GM19351 (cell line): Measurements from ENCODE around the gene VSX2.

Experiments
- ATAC-seq: cut with Tn5 transposase; IDR thresholded peaks from one replicate; pipeline ENCODE4 v1.9.1; 2021; ENCODE audit warnings: mild to moderate bottlenecking, moderate library complexity; ENCODE audit not compliant: unreplicated experiment

VSX2 gene

GRCh38 chr14:74301594-74302151 is 62.4 kb downstream of the VSX2 start:
- ATAC-seq: no peak

- peak; percentile 64 for ATAC-seq
Measured at GRCh38 chr14:74302152-74302628, 62.9 kb downstream of the VSX2 start.

GRCh38 chr14:74302634-74303569 is 63.7 kb downstream of the VSX2 start, which contains the start of gene ABCD4:
Gene ABCD4 (minus strand): TSS chr14:74302934. CDS start chr14:74302912, 22 bp downstream.
- ATAC-seq: peak; percentile 97

GRCh38 chr14:74308695-74309094 is 69.4 kb downstream of the VSX2 start:
- ATAC-seq: no peak

- no peak for ATAC-seq
Measured at GRCh38 chr14:74309125-74310022, 70.1 kb downstream of the VSX2 start.

GRCh38 chr14:74312161-74312560 is 72.9 kb downstream of the VSX2 start:
- ATAC-seq: no peak
